Fibroblast of lung (primary cell): Measurements from ENCODE around the gene PTPN14. TPM values are rescaled to one million over a fixed set of nuclear protein-coding genes. Genes with fewer than 3 reads are reported as not detected.

Experiments
- DNase-seq, 2 donors: peaks; one replicate each; pipeline versions ENCODE4 v3.0.0 to v3.0.0-alpha.2; 2010; ENCODE audit warnings: low read depth in 2 of 2
- H2AFZ ChIP-seq: 2 replicates; pipeline ENCODE4 v1.5.1; 2012; ENCODE audit warnings: low read length, control low read depth, inconsistent platforms
- H3K27ac ChIP-seq: 2 replicates; pipeline ENCODE4 v1.5.1; 2011; ENCODE audit warnings: low read length, control low read depth; ENCODE audit not compliant: insufficient read depth
- H3K27me3 ChIP-seq: 2 replicates; pipeline ENCODE4 v1.5.1; 2011; ENCODE audit warnings: mild to moderate bottlenecking, low read length; ENCODE audit not compliant: control insufficient read depth, insufficient read depth
- H3K36me3 ChIP-seq: 2 replicates; pipeline ENCODE4 v1.5.1; 2011; ENCODE audit warnings: low read length; ENCODE audit not compliant: control insufficient read depth, insufficient read depth
- H3K4me1 ChIP-seq: 2 replicates; pipeline ENCODE4 v1.5.1; 2011; ENCODE audit warnings: low read length; ENCODE audit not compliant: control insufficient read depth, insufficient read depth; ENCODE audit errors: extremely low read depth
- H3K4me2 ChIP-seq: 2 replicates; pipeline ENCODE4 v1.5.1; 2011; ENCODE audit warnings: low read length, control low read depth; ENCODE audit not compliant: insufficient read depth; ENCODE audit errors: extremely low read depth
- H3K4me3 ChIP-seq, 4 experiments: fragments of 200-600 bp in 1 of 4; sonication (generic) in 1 of 4; replicated peaks in 1 of 4; 2 replicates each; pipeline ENCODE4 v1.5.1; 2011 to 2016; ENCODE audit warnings: low read length in 4 of 4, low read depth in 3 of 4, mild to moderate bottlenecking in 3 of 4, control low read depth in 2 of 4, inconsistent platforms in 1 of 4, mixed read lengths in 1 of 4; ENCODE audit not compliant: insufficient read depth in 1 of 4; ENCODE audit errors: control extremely low read depth in 1 of 4
- H3K79me2 ChIP-seq: 2 replicates; pipeline ENCODE4 v1.5.1; 2012; ENCODE audit warnings: mild to moderate bottlenecking, low read length, inconsistent platforms; ENCODE audit not compliant: control insufficient read depth, insufficient read depth
- H3K9ac ChIP-seq: 2 replicates; pipeline ENCODE4 v1.5.1; 2011; ENCODE audit warnings: mild to moderate bottlenecking, low read length, control low read depth; ENCODE audit not compliant: insufficient read depth
- H3K9me3 ChIP-seq: 2 replicates; pipeline ENCODE4 v1.5.1; 2012; ENCODE audit warnings: low read depth, low read length; ENCODE audit not compliant: control insufficient read depth, insufficient read depth
- H4K20me1 ChIP-seq: 2 replicates; pipeline ENCODE4 v1.5.1; 2011; ENCODE audit warnings: low read length; ENCODE audit not compliant: control insufficient read depth, insufficient read depth; ENCODE audit errors: extremely low read depth
- EZH2 ChIP-seq: IDR thresholded peaks from 2 replicates; pipeline ENCODE4 v1.5.1; 2012; ENCODE audit warnings: low read length, control low read depth, mild to moderate bottlenecking; ENCODE audit errors: missing control alignments
- polyA plus RNA-seq, 2 donors: library from polyadenylated mRNA; depleted of rRNA in 1 of 2; stranded (reverse) in 1 of 2; unstranded in 1 of 2; fragments of >200 nt; gene quantifications; 2 replicates each; pipeline ENCODE4 v1.2.1, GENCODE V29; 2011 to 2012; ENCODE audit warnings: missing spikeins in 1 of 2
- total RNA-seq: library from RNA; depleted of rRNA; stranded (reverse); fragments of >200 nt; gene quantifications from 2 replicates; pipeline ENCODE4 v1.2.1, GENCODE V29; 2014
- TF ChIP-seq, protein P1 (sequence below), 2 donors: IDR thresholded peaks in 1 of 2; conservative IDR thresholded peaks in 1 of 2; 1 replicate in 1 of 2; 2 replicates in 1 of 2; pipeline ENCODE4 v1.5.1; 2011 to 2012; ENCODE audit warnings: low read length in 2 of 2, control low read depth in 1 of 2, inconsistent platforms in 1 of 2, low read depth in 1 of 2, mild to moderate bottlenecking in 1 of 2

Gene PTPN14
- total and polyA plus RNA-seq, 2 donors (not counting 1 experiment from before 2014, with no cell fraction given): 38.7 to 56.1 TPM

GRCh38 chr1:214544791-214545190 is 6.6 kb downstream of the PTPN14 start:
- H3K9me3 ChIP-seq: no peaks in the 10 kb centered on the region
- H4K20me1 ChIP-seq: peaks cover 2% of the 10 kb centered on the region
- peaks cover 96% of the 10 kb centered on the region for H3K79me2 ChIP-seq
- no peak overlapping the region for H3K4me2 ChIP-seq
- H3K36me3 ChIP-seq: no peaks in the 10 kb centered on the region
- DNase-seq: no peak
- no peak overlapping the region for H3K27ac ChIP-seq
- no peak overlapping the region for H3K4me3 ChIP-seq
- no peak overlapping the region for H3K9ac ChIP-seq
- H3K4me1 ChIP-seq: peaks cover 5% of the 10 kb centered on the region
- H2AFZ ChIP-seq: no peak overlapping the region
- H3K27me3 ChIP-seq: no peaks in the 10 kb centered on the region
- no peak for TF ChIP-seq EZH2
- TF ChIP-seq, protein P1, sequence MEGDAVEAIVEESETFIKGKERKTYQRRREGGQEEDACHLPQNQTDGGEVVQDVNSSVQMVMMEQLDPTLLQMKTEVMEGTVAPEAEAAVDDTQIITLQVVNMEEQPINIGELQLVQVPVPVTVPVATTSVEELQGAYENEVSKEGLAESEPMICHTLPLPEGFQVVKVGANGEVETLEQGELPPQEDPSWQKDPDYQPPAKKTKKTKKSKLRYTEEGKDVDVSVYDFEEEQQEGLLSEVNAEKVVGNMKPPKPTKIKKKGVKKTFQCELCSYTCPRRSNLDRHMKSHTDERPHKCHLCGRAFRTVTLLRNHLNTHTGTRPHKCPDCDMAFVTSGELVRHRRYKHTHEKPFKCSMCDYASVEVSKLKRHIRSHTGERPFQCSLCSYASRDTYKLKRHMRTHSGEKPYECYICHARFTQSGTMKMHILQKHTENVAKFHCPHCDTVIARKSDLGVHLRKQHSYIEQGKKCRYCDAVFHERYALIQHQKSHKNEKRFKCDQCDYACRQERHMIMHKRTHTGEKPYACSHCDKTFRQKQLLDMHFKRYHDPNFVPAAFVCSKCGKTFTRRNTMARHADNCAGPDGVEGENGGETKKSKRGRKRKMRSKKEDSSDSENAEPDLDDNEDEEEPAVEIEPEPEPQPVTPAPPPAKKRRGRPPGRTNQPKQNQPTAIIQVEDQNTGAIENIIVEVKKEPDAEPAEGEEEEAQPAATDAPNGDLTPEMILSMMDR (conservative IDR thresholded peaks at IDR 0.05 in 1 of 2, IDR thresholded peaks at IDR 0.05 in 1 of 2; ENCODE audit: low read depth in 1 of 2, low read length in 2 of 2): no peak

DNA sequence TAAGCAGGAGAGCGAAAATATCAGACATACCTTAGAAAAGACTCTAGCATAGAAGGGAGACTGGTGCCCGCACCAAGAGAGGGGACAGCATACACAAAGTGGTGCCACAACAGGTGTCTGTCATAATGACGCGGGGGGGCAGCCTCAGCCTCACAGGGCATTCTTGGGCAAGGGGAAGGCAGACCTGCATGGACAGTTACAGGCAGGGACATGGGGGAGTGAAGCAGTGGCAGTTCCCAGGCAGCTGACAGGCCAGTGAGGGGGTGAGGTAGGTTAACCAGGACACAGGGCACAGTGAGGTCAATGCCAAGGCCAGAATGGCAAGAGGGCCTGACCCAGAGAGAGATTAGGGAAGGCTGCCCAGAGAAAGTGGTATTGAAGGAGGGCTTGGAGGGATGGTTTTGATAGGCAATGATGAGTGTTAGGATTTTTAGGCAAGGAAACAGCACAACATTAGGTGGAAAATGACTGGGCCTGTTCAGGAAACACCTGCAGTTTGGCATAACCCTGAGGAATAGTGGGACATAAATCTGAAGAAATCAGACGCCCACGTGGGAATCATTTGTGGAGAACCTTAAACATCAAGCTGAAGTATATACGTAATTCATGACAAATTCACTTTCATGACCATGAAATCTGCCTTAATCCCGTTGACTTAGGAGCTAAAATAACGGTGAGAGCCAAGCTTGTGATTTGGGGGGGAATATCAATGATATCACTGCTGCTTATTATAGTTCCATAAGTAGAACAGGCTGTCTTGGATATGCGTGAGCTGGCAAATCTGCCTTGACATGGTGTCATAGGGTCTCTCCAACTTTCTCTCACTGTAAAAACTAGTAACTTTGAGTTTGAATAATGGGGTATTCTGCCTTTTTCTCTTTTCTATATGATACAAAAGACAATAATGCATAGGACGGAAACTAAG is 8.9 kb downstream of the PTPN14 start:
- TF ChIP-seq, protein P1 (conservative IDR thresholded peaks at IDR 0.05 in 1 of 2, IDR thresholded peaks at IDR 0.05 in 1 of 2; ENCODE audit: low read depth in 1 of 2, low read length in 2 of 2): no peak
- no peak for TF ChIP-seq EZH2
- no peak overlapping the region for H2AFZ ChIP-seq
- no peak overlapping the region for H3K4me2 ChIP-seq
- H3K9ac ChIP-seq: no peak overlapping the region
- no peak overlapping the region for H3K4me3 ChIP-seq
- no peak overlapping the region for H3K27ac ChIP-seq
- H3K9me3 ChIP-seq: no peaks in the 10 kb centered on the region
- DNase-seq: no peak
- H3K79me2 ChIP-seq: peaks cover 96% of the 10 kb centered on the region
- peaks cover 2% of the 10 kb centered on the region for H3K4me1 ChIP-seq
- H4K20me1 ChIP-seq: peaks cover 2% of the 10 kb centered on the region
- H3K36me3 ChIP-seq: no peaks in the 10 kb centered on the region
- H3K27me3 ChIP-seq: no peaks in the 10 kb centered on the region

GRCh38 chr1:214541693-214542092 is 9.7 kb downstream of the PTPN14 start:
- no peak for DNase-seq
- Histone ChIP-seq H3K4me1 (peaks cover 2% of the 10 kb centered on the region), H3K27ac (no peak overlapping the region), H3K36me3 (no peaks in the 10 kb centered on the region), H3K27me3 (no peaks in the 10 kb centered on the region), H3K79me2 (peaks cover 96% of the 10 kb centered on the region), H3K9me3 (no peaks in the 10 kb centered on the region), H3K4me2 (no peak overlapping the region), H4K20me1 (peaks cover 2% of the 10 kb centered on the region), H3K9ac (no peak overlapping the region), H3K4me3 (no peak overlapping the region), H2AFZ (no peak overlapping the region)
- TF ChIP-seq, protein P1 (conservative IDR thresholded peaks at IDR 0.05 in 1 of 2, IDR thresholded peaks at IDR 0.05 in 1 of 2; ENCODE audit: low read depth in 1 of 2, low read length in 2 of 2): no peak
- TF ChIP-seq EZH2: no peak
